Suppressor macrophage (primary cell): Measurements from ENCODE around the gene ITGB3.

ENCODE experiments used
- DNase-seq, 4 experiments: peaks; one replicate each; pipeline ENCODE4 v3.0.0-alpha.2; 2020 to 2022

The ITGB3 gene

GRCh38 chr17:47223007-47223406 is 30.6 kb upstream of the ITGB3 start:
- peak in 3 of 4 experiments; percentile 26 to 46 (median 36) for DNase-seq

GRCh38 chr17:47223460-47223859 is 30.2 kb upstream of the ITGB3 start:
- DNase-seq = no peak

GRCh38 chr17:47224077-47224476 is 29.6 kb upstream of the ITGB3 start:
- DNase-seq = peak in 1 of 4 experiments; percentile 34

GRCh38 chr17:47224966-47225365 is 28.7 kb upstream of the ITGB3 start:
- no peak for DNase-seq

- DNase-seq = peak; percentile 76 to 89 (median 87)
These were observed 28.2 kb upstream of the ITGB3 start for GRCh38 chr17:47225436-47225858.

- DNase-seq = peak in 2 of 4 experiments; percentile 26 to 31
These were observed 27.5 kb upstream of the ITGB3 start for GRCh38 chr17:47225911-47226688.

GRCh38 chr17:47227862-47228261 is 25.8 kb upstream of the ITGB3 start:
- no peak for DNase-seq

- peak; percentile 91 to 96 (median 94) for DNase-seq
These were observed 23.8 kb upstream of the ITGB3 start for GRCh38 chr17:47229535-47230443.

GRCh38 chr17:47230864-47231263 is 22.8 kb upstream of the ITGB3 start:
- DNase-seq = no peak

- DNase-seq = no peak
These were observed 22.3 kb upstream of the ITGB3 start for GRCh38 chr17:47231334-47231733.

- DNase-seq = no peak
These were observed 21.8 kb upstream of the ITGB3 start for GRCh38 chr17:47231866-47232265.

- no peak for DNase-seq
These were observed 21.2 kb upstream of the ITGB3 start for GRCh38 chr17:47232465-47232864.

- no peak for DNase-seq
These were observed 18.1 kb upstream of the ITGB3 start for GRCh38 chr17:47235506-47235905.

- no peak for DNase-seq
These were observed 17.7 kb upstream of the ITGB3 start for GRCh38 chr17:47235923-47236322.

GRCh38 chr17:47237841-47238240 is 15.8 kb upstream of the ITGB3 start:
- DNase-seq = no peak

- DNase-seq = no peak
These were observed 15.2 kb upstream of the ITGB3 start for GRCh38 chr17:47238321-47239010.

GRCh38 chr17:47239619-47239966 is 14.0 kb upstream of the ITGB3 start:
- DNase-seq = no peak

GRCh38 chr17:47239967-47240651 is 13.5 kb upstream of the ITGB3 start:
- DNase-seq = peak; percentile 84 to 95 (median 90)

- peak in 2 of 4 experiments; percentile 25 to 43 for DNase-seq
These were observed 12.8 kb upstream of the ITGB3 start for GRCh38 chr17:47240806-47241205.

GRCh38 chr17:47242648-47243047 is 11.0 kb upstream of the ITGB3 start:
- no peak for DNase-seq

- no peak for DNase-seq
These were observed 9.7 kb upstream of the ITGB3 start for GRCh38 chr17:47243737-47244598.
